ENCODE measurements around the gene MYO1B. TPM values are rescaled to one million over a fixed set of nuclear protein-coding genes. Genes with fewer than 3 reads are reported as not detected.

Gene MYO1B
- total and polyA plus RNA-seq, 4 donors: 46.0 to 286 (median 88.1) TPM

DNA sequence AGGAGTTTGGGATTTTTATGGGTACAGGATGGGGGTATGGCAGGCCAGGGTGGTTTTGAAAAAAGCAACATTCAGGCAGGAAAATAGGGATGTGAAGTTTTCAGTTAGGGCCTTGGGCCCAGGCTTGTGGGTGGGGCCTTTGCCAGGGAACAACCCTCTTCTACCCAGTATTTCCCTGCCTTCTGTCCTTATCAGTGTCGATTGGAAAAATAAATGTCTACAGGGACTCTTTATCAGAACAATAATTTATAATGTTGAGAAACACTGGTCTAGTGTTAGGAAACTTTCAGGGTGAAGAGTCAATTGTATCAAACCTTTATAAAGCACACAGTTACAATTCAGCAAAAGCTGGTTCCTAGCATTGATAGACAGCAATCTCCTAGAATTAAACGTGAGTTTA is 218.6 kb downstream of the MYO1B start:
- H3K9me3 ChIP-seq (ENCODE audit: control insufficient read depth in 4 of 4, insufficient read depth in 3 of 4, low read length in 3 of 4): peaks cover 0 to 3% (median 0%) of the 10 kb centered on the region in 4 donors
- TF ChIP-seq CTCF (IDR thresholded peaks at IDR 0.05; ENCODE audit: control extremely low read depth, extremely low read depth): no peak
- no peak overlapping the region for H3K9ac ChIP-seq (ENCODE audit: insufficient read depth in 1 of 2, low read length in 2 of 2)
- ATAC-seq (ENCODE audit: insufficient read depth, low FRiP score) (no peak), DNase-seq (no peak)
- no peaks in the 10 kb centered on the region for H3K27me3 ChIP-seq (ENCODE audit: control insufficient read depth in 3 of 3, insufficient read depth in 3 of 3, low read length in 2 of 3)
- H3K4me3 ChIP-seq: no peak overlapping the region
- H3K4me1 ChIP-seq (ENCODE audit: control insufficient read depth in 5 of 5, insufficient read depth in 5 of 5, low read length in 5 of 5): peaks cover 0 to 4% (median 0%) of the 10 kb centered on the region in 5 donors
- 77 to 86% methylated on average over 2 of the region's 2 CpGs for WGBS, 2 donors
- H3K27ac ChIP-seq (ENCODE audit: low read depth in 1 of 2, low read length in 1 of 2): no peak overlapping the region
- no peaks in the 10 kb centered on the region for H3K36me3 ChIP-seq (ENCODE audit: control insufficient read depth in 4 of 4, insufficient read depth in 4 of 4, low read length in 4 of 4)

DNA sequence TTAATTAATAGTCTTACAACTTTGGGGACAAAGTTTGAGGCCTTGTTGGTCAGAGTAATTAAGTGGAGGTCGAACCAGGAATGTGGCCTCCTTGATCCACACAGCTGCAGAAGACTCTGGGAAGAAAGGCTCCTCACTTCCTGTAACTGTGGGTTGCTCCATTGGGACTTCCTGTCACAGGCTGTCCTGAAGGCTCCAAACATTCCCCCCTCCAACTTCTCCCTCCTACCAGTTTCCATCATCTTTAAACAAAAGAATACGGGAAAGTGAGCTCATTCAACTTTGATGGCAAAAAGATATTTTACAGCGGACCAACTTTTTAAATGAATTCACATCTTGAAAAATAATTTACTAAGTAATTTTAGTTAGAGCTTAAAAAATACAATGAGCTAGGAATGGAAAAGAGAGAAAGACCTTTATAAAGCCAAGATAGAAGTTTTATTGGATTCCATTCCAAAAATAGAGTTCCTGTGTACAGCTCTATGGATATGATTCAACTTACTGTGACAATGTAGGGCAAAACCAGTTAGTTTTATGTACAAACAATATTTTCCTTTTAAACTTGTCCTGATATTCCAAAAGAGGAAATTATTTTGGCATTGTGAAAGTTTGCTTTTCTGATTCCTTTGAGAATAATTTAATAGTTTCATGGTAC is 220.7 kb downstream of the MYO1B start:
- peak overlapping the region; percentile 11 to 14 for H3K27ac ChIP-seq (ENCODE audit: low read depth in 1 of 2, low read length in 1 of 2)
- H3K4me3 ChIP-seq: no peak overlapping the region
- WGBS, 2 donors: 71 to 82% methylated on average over 3 of the region's 3 CpGs
- H3K9ac ChIP-seq (ENCODE audit: insufficient read depth in 1 of 2, low read length in 2 of 2): no peak overlapping the region
- H3K27me3 ChIP-seq (ENCODE audit: control insufficient read depth in 3 of 3, insufficient read depth in 3 of 3, low read length in 2 of 3): no peaks in the 10 kb centered on the region
- DNase-seq (peak in 1 of 3 donors; percentile 50), ATAC-seq (ENCODE audit: insufficient read depth, low FRiP score) (no peak)
- no peaks in the 10 kb centered on the region for H3K9me3 ChIP-seq (ENCODE audit: control insufficient read depth in 4 of 4, insufficient read depth in 3 of 4, low read length in 3 of 4)
- peaks cover 0 to 4% (median 0%) of the 10 kb centered on the region in 5 donors for H3K4me1 ChIP-seq (ENCODE audit: control insufficient read depth in 5 of 5, insufficient read depth in 5 of 5, low read length in 5 of 5)
- no peak for TF ChIP-seq CTCF (IDR thresholded peaks at IDR 0.05; ENCODE audit: control extremely low read depth, extremely low read depth)
- H3K36me3 ChIP-seq (ENCODE audit: control insufficient read depth in 4 of 4, insufficient read depth in 4 of 4, low read length in 4 of 4): no peaks in the 10 kb centered on the region

- no peak overlapping the region for H3K4me3 ChIP-seq
- no peaks in the 10 kb centered on the region for H3K36me3 ChIP-seq (ENCODE audit: control insufficient read depth in 4 of 4, insufficient read depth in 4 of 4, low read length in 4 of 4)
- no peak for TF ChIP-seq CTCF (IDR thresholded peaks at IDR 0.05; ENCODE audit: control extremely low read depth, extremely low read depth)
- H3K27me3 ChIP-seq (ENCODE audit: control insufficient read depth in 3 of 3, insufficient read depth in 3 of 3, low read length in 2 of 3): no peaks in the 10 kb centered on the region
- DNase-seq: no peak
- H3K9ac ChIP-seq (ENCODE audit: insufficient read depth in 1 of 2, low read length in 2 of 2): no peak overlapping the region
- no peak for ATAC-seq (ENCODE audit: insufficient read depth, low FRiP score)
- WGBS, 2 donors: 89 to 90% methylated on average over 5 of the region's 5 CpGs
- H3K27ac ChIP-seq (ENCODE audit: low read depth in 1 of 2, low read length in 1 of 2): no peak overlapping the region
- peaks cover 0 to 4% (median 0%) of the 10 kb centered on the region in 5 donors for H3K4me1 ChIP-seq (ENCODE audit: control insufficient read depth in 5 of 5, insufficient read depth in 5 of 5, low read length in 5 of 5)
- no peaks in the 10 kb centered on the region for H3K9me3 ChIP-seq (ENCODE audit: control insufficient read depth in 4 of 4, insufficient read depth in 3 of 4, low read length in 3 of 4)
Observed at GRCh38 chr2:191467113-191467512, 221.9 kb downstream of the MYO1B start.

GRCh38 chr2:191470306-191470705 is 225.1 kb downstream of the MYO1B start:
- Histone ChIP-seq H3K36me3 (ENCODE audit: control insufficient read depth in 4 of 4, insufficient read depth in 4 of 4, low read length in 4 of 4) (no peaks in the 10 kb centered on the region), H3K9me3 (ENCODE audit: control insufficient read depth in 4 of 4, insufficient read depth in 3 of 4, low read length in 3 of 4) (no peaks in the 10 kb centered on the region), H3K27me3 (ENCODE audit: control insufficient read depth in 3 of 3, insufficient read depth in 3 of 3, low read length in 2 of 3) (no peaks in the 10 kb centered on the region), H3K9ac (ENCODE audit: insufficient read depth in 1 of 2, low read length in 2 of 2) (no peak overlapping the region), H3K4me1 (ENCODE audit: control insufficient read depth in 5 of 5, insufficient read depth in 5 of 5, low read length in 5 of 5) (peaks cover 0 to 4% (median 0%) of the 10 kb centered on the region in 5 donors), H3K4me3 (no peak overlapping the region), H3K27ac (ENCODE audit: low read depth in 1 of 2, low read length in 1 of 2) (no peak overlapping the region)
- DNase-seq (no peak), ATAC-seq (ENCODE audit: insufficient read depth, low FRiP score) (no peak)
- TF ChIP-seq CTCF (IDR thresholded peaks at IDR 0.05; ENCODE audit: control extremely low read depth, extremely low read depth): no peak
